PFSK-1 (cell line): Measurements from ENCODE around the gene CDHR2.

Experiments
- POLR2AphosphoS5 ChIP-seq: IDR thresholded peaks from 2 replicates; pipeline ENCODE4 v1.6.1; 2012; ENCODE audit warnings: low read depth, mild to moderate bottlenecking, control low read depth, low read length, moderate library complexity
- SIN3A ChIP-seq: IDR thresholded peaks from 2 replicates; pipeline ENCODE4 v1.6.1; 2012; ENCODE audit warnings: mild to moderate bottlenecking, low read length, moderate library complexity, borderline replicate concordance; ENCODE audit not compliant: insufficient read depth
- TAF1 ChIP-seq: IDR thresholded peaks from 2 replicates; pipeline ENCODE4 v1.6.1; 2012; ENCODE audit warnings: low read length, control low read depth, borderline replicate concordance; ENCODE audit not compliant: insufficient read depth

DNA sequence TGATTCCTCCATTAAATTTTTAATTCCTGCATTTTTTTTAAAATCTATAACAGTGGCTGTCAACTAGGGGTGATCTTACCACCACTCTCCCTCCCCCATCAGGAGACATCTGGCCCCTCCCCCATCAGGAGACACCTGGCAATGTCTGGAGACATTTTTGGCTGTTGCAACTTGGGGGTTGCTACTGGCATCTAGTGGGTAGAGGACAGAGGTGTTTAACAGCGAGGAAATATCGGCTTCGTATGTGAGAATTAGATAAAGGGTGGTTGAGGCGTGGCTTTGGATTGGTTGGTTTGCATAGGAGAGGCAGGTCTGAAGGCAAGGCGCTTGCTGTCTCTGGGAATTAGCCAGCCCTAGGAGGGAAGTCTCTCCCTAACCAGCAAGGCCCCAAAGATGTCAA lies 10.5 kb downstream of the CDHR2 start:
- TF ChIP-seq POLR2AphosphoS5, result no peak
- TF ChIP-seq SIN3A, result no peak
- TF ChIP-seq TAF1, result no peak
